Measurements from ENCODE around the gene LRRTM3.

DNA sequence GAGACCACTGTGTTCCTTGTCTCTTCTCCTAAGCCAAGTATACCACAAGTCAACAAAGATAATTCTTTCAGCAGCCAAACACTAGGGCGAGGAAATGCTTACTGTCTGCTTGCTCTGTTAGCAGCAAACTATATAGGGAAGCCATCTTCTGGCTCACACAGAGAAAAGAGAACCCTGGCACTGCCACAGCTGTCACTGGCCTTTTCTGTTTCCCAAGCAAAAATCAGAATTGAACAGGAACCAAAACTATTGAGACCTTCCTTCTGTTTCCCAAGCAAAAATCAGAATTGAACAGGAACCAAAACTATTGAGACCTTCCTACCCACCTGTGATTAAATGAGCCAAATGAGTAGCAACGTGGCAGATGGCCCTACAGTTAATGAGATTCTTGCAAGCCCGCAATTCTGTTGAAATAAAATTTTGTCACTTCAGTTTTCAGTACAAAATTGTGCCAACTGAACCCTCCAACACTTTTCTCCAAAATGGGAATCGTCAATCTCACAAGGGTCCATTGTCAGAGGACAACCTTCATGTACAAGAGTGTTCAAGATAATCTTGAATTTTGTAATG is 54.5 kb downstream of the LRRTM3 start:
- TF ChIP-seq, protein P1, sequence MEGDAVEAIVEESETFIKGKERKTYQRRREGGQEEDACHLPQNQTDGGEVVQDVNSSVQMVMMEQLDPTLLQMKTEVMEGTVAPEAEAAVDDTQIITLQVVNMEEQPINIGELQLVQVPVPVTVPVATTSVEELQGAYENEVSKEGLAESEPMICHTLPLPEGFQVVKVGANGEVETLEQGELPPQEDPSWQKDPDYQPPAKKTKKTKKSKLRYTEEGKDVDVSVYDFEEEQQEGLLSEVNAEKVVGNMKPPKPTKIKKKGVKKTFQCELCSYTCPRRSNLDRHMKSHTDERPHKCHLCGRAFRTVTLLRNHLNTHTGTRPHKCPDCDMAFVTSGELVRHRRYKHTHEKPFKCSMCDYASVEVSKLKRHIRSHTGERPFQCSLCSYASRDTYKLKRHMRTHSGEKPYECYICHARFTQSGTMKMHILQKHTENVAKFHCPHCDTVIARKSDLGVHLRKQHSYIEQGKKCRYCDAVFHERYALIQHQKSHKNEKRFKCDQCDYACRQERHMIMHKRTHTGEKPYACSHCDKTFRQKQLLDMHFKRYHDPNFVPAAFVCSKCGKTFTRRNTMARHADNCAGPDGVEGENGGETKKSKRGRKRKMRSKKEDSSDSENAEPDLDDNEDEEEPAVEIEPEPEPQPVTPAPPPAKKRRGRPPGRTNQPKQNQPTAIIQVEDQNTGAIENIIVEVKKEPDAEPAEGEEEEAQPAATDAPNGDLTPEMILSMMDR (IDR thresholded peaks at IDR 0.05), result no peak
- no peak for TF ChIP-seq POLR2A (IDR thresholded peaks at IDR 0.05)

All from heart left ventricle (tissue), 13 donors.